ENCODE results near the gene NUDT16.

- no peak for TF ChIP-seq CTCF (IDR thresholded peaks at IDR 0.05; ENCODE audit: insufficient read depth, low read depth, low read length)
- TF ChIP-seq EZH2 (IDR thresholded peaks at IDR 0.05; ENCODE audit: insufficient read depth, low read length), result no peak
Measured at GRCh38 chr3:131349454-131349853, 32.1 kb upstream of the NUDT16 start.

Measured in astrocyte (in vitro differentiated cells and primary cell).